Measurements from ENCODE around the gene CRB1.
A peak's percentile ranks its signal among the peaks of the same experiment; 100 is the strongest.

Gene CRB1

DNA sequence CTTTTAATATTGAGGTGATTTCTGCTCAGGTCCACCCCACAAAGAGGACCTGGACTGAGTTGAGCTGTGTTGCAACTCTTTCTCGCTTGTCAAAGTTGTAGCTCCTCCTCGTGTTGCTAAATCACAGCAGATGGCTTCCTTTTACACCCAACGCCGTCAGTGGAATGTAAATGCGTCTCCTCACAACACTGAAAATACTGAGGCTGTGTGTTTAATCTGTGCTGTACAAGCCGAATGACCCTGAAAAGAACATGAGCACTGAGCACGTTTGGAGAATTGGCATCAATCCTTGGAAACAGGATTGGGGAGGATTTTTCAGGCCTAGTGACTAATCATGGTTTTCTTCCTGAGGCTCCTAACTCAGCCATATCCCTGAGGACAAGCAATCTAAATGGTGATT, 196.0 kb downstream of the CRB1 start:
- no peak overlapping the region for H3K4me2 ChIP-seq (ENCODE audit: insufficient read depth, low read length, poor library complexity, severe bottlenecking)
- H3K27me3 ChIP-seq (ENCODE audit: control insufficient read depth in 3 of 3, insufficient read depth in 3 of 3, low read depth in 1 of 3, low read length in 3 of 3) = no peaks in the 10 kb centered on the region
- no peak overlapping the region for H4K91ac ChIP-seq (ENCODE audit: low read depth, low read length, poor library complexity)
- no peak overlapping the region for H2BK120ac ChIP-seq (ENCODE audit: low read depth, low read length)
- no peak overlapping the region for H2BK5ac ChIP-seq (ENCODE audit: low read length)
- H3K9ac ChIP-seq (ENCODE audit: low read depth, low read length, poor library complexity) = no peak overlapping the region
- peak overlapping the region; percentile 69 for H2AFZ ChIP-seq (ENCODE audit: low read length)
- no peak overlapping the region for H4K8ac ChIP-seq (ENCODE audit: low read depth, low read length)
- no peak overlapping the region for H3K23ac ChIP-seq (ENCODE audit: low read depth, low read length, poor library complexity)
- H2BK12ac ChIP-seq (ENCODE audit: low read length) = no peak overlapping the region
- no peak overlapping the region for H3K4me3 ChIP-seq (ENCODE audit: low read length in 2 of 2)
- H3K4ac ChIP-seq (ENCODE audit: low read length) = no peak overlapping the region
- H2BK15ac ChIP-seq (ENCODE audit: low read length) = no peak overlapping the region
- H3K14ac ChIP-seq (ENCODE audit: low read length) = no peak overlapping the region
- H3K4me1 ChIP-seq (ENCODE audit: control insufficient read depth in 2 of 2, insufficient read depth in 1 of 2, low read depth in 1 of 2, low read length in 2 of 2) = peaks cover 5 to 7% of the 10 kb centered on the region in 2 donors
- no peaks in the 10 kb centered on the region for H3K9me3 ChIP-seq (replicated peaks in 1 of 2; ENCODE audit: control insufficient read depth in 2 of 2, insufficient read depth in 1 of 2, low read depth in 1 of 2, low read length in 2 of 2)
- WGBS, 2 donors (ENCODE audit: extremely low coverage in 2 of 2, insufficient read length in 2 of 2, insufficient replicate concordance in 1 of 2) = no CpG with 5 or more reads among the region's 7 CpGs
- no peaks in the 10 kb centered on the region for H3K36me3 ChIP-seq (replicated peaks in 1 of 2; ENCODE audit: control insufficient read depth in 2 of 2, insufficient read depth in 2 of 2, low read length in 2 of 2)
- no peak overlapping the region for H2AK5ac ChIP-seq (ENCODE audit: low read depth, low read length)
- no peak for DNase-seq (ENCODE audit: low spot score)
- H3K27ac ChIP-seq (replicated peaks; ENCODE audit: low read length) = no peak overlapping the region
- no peaks in the 10 kb centered on the region for H3K79me1 ChIP-seq (ENCODE audit: low read depth, low read length)
- H3K18ac ChIP-seq (ENCODE audit: low read length) = no peak overlapping the region

- H2BK5ac ChIP-seq (ENCODE audit: low read length) = no peak overlapping the region
- no peak overlapping the region for H2AFZ ChIP-seq (ENCODE audit: low read length)
Measured at GRCh38 chr1:197465528-197466327, 197.7 kb downstream of the CRB1 start.

DNA sequence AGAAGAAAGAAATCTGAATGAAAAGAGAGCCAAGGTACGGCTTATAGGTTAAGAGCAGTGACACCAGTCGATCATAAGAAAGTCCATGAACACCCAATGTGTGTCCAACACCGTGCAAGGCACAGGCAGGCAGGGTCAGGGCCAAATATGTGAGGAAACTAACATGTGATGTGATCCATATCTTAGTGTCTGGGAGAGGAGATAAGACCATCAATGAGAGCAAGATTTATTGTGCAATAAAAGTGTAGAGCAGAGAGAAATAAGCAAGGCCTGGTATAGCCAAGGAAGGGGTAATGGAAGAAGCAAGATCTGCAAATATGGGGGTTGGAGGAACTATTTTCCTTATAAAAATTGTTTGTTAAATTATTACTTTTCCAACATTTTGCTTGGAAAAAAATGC, 198.8 kb downstream of the CRB1 start:
- no peak overlapping the region for H3K4me3 ChIP-seq (ENCODE audit: low read length in 2 of 2)
- H2AFZ ChIP-seq (ENCODE audit: low read length) = no peak overlapping the region
- H3K36me3 ChIP-seq (replicated peaks in 1 of 2; ENCODE audit: control insufficient read depth in 2 of 2, insufficient read depth in 2 of 2, low read length in 2 of 2) = no peaks in the 10 kb centered on the region
- no peak overlapping the region for H2BK5ac ChIP-seq (ENCODE audit: low read length)
- no peak for DNase-seq (ENCODE audit: low spot score)
- no peak overlapping the region for H3K27ac ChIP-seq (replicated peaks; ENCODE audit: low read length)
- H2AK5ac ChIP-seq (ENCODE audit: low read depth, low read length) = no peak overlapping the region
- no peak overlapping the region for H3K9ac ChIP-seq (ENCODE audit: low read depth, low read length, poor library complexity)
- H3K9me3 ChIP-seq (replicated peaks in 1 of 2; ENCODE audit: control insufficient read depth in 2 of 2, insufficient read depth in 1 of 2, low read depth in 1 of 2, low read length in 2 of 2) = no peaks in the 10 kb centered on the region
- no peak overlapping the region for H4K91ac ChIP-seq (ENCODE audit: low read depth, low read length, poor library complexity)
- H3K4me2 ChIP-seq (ENCODE audit: insufficient read depth, low read length, poor library complexity, severe bottlenecking) = no peak overlapping the region
- H3K14ac ChIP-seq (ENCODE audit: low read length) = no peak overlapping the region
- H3K4ac ChIP-seq (ENCODE audit: low read length) = no peak overlapping the region
- no peak overlapping the region for H2BK15ac ChIP-seq (ENCODE audit: low read length)
- H3K79me1 ChIP-seq (ENCODE audit: low read depth, low read length) = no peaks in the 10 kb centered on the region
- H2BK12ac ChIP-seq (ENCODE audit: low read length) = no peak overlapping the region
- H3K27me3 ChIP-seq (ENCODE audit: control insufficient read depth in 3 of 3, insufficient read depth in 3 of 3, low read depth in 1 of 3, low read length in 3 of 3) = no peaks in the 10 kb centered on the region
- no peak overlapping the region for H3K23ac ChIP-seq (ENCODE audit: low read depth, low read length, poor library complexity)
- H3K18ac ChIP-seq (ENCODE audit: low read length) = no peak overlapping the region
- no CpG with 5 or more reads among the region's 3 CpGs for WGBS, 2 donors (ENCODE audit: extremely low coverage in 2 of 2, insufficient read length in 2 of 2, insufficient replicate concordance in 1 of 2)
- H2BK120ac ChIP-seq (ENCODE audit: low read depth, low read length) = no peak overlapping the region
- H4K8ac ChIP-seq (ENCODE audit: low read depth, low read length) = no peak overlapping the region
- H3K4me1 ChIP-seq (ENCODE audit: control insufficient read depth in 2 of 2, insufficient read depth in 1 of 2, low read depth in 1 of 2, low read length in 2 of 2) = peaks cover 7 to 9% of the 10 kb centered on the region in 2 donors

More at GRCh38 chr1:197465528-197466327, 197.7 kb downstream of the CRB1 start:
- Histone ChIP-seq H3K18ac (ENCODE audit: low read length) (no peak overlapping the region), H2BK120ac (ENCODE audit: low read depth, low read length) (no peak overlapping the region), H3K4me1 (ENCODE audit: control insufficient read depth in 2 of 2, insufficient read depth in 1 of 2, low read depth in 1 of 2, low read length in 2 of 2) (peaks cover 3 to 5% of the 10 kb centered on the region in 2 donors), H3K14ac (ENCODE audit: low read length) (no peak overlapping the region), H3K27ac (replicated peaks; ENCODE audit: low read length) (no peak overlapping the region), H3K9me3 (replicated peaks in 1 of 2; ENCODE audit: control insufficient read depth in 2 of 2, insufficient read depth in 1 of 2, low read depth in 1 of 2, low read length in 2 of 2) (no peaks in the 10 kb centered on the region), H3K4me2 (ENCODE audit: insufficient read depth, low read length, poor library complexity, severe bottlenecking) (no peak overlapping the region), H3K9ac (ENCODE audit: low read depth, low read length, poor library complexity) (no peak overlapping the region), H3K23ac (ENCODE audit: low read depth, low read length, poor library complexity) (no peak overlapping the region), H3K79me1 (ENCODE audit: low read depth, low read length) (no peaks in the 10 kb centered on the region), H4K91ac (ENCODE audit: low read depth, low read length, poor library complexity) (no peak overlapping the region), H3K27me3 (ENCODE audit: control insufficient read depth in 3 of 3, insufficient read depth in 3 of 3, low read depth in 1 of 3, low read length in 3 of 3) (no peaks in the 10 kb centered on the region), H2BK15ac (ENCODE audit: low read length) (no peak overlapping the region), H3K36me3 (replicated peaks in 1 of 2; ENCODE audit: control insufficient read depth in 2 of 2, insufficient read depth in 2 of 2, low read length in 2 of 2) (no peaks in the 10 kb centered on the region), H2BK12ac (ENCODE audit: low read length) (no peak overlapping the region), H3K4ac (ENCODE audit: low read length) (no peak overlapping the region), H3K4me3 (ENCODE audit: low read length in 2 of 2) (no peak overlapping the region), H4K8ac (ENCODE audit: low read depth, low read length) (no peak overlapping the region), H2AK5ac (ENCODE audit: low read depth, low read length) (no peak overlapping the region)
- DNase-seq (ENCODE audit: low spot score) = no peak
- no CpG with 5 or more reads among the region's 3 CpGs for WGBS, 2 donors (ENCODE audit: extremely low coverage in 2 of 2, insufficient read length in 2 of 2, insufficient replicate concordance in 1 of 2)

DNA sequence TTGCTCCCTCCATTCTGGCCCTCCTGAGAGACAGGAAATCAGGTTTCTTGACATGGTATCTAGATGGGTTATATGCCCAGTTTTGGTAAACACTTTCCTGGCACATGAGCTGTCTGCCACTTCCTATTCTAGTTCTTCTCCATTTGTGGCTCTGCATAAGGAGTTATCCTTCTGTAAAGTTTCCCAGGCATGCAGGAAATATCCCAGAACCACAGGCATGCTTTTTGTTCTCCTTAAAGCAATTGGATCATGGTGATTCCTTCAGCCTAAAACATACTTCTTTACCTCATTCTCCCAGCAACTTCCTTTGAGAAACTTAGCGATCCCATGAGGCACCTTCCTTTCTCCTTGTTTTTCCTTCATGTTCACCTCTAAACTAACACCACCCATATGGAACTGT, 199.8 kb downstream of the CRB1 start:
- H2AK5ac ChIP-seq (ENCODE audit: low read depth, low read length) = no peak overlapping the region
- no peak overlapping the region for H3K23ac ChIP-seq (ENCODE audit: low read depth, low read length, poor library complexity)
- H2BK15ac ChIP-seq (ENCODE audit: low read length) = no peak overlapping the region
- H3K36me3 ChIP-seq (replicated peaks in 1 of 2; ENCODE audit: control insufficient read depth in 2 of 2, insufficient read depth in 2 of 2, low read length in 2 of 2) = no peaks in the 10 kb centered on the region
- H3K27me3 ChIP-seq (ENCODE audit: control insufficient read depth in 3 of 3, insufficient read depth in 3 of 3, low read depth in 1 of 3, low read length in 3 of 3) = no peaks in the 10 kb centered on the region
- H2AFZ ChIP-seq (ENCODE audit: low read length) = no peak overlapping the region
- no peak overlapping the region for H4K8ac ChIP-seq (ENCODE audit: low read depth, low read length)
- DNase-seq (ENCODE audit: low spot score) = no peak
- WGBS, 2 donors (ENCODE audit: extremely low coverage in 2 of 2, insufficient read length in 2 of 2, insufficient replicate concordance in 1 of 2) = no CpG with 5 or more reads among the region's 1 CpG
- no peak overlapping the region for H3K4me2 ChIP-seq (ENCODE audit: insufficient read depth, low read length, poor library complexity, severe bottlenecking)
- H3K79me1 ChIP-seq (ENCODE audit: low read depth, low read length) = no peaks in the 10 kb centered on the region
- no peak overlapping the region for H2BK120ac ChIP-seq (ENCODE audit: low read depth, low read length)
- peaks cover 7 to 9% of the 10 kb centered on the region in 2 donors for H3K4me1 ChIP-seq (ENCODE audit: control insufficient read depth in 2 of 2, insufficient read depth in 1 of 2, low read depth in 1 of 2, low read length in 2 of 2)
- H4K91ac ChIP-seq (ENCODE audit: low read depth, low read length, poor library complexity) = no peak overlapping the region
- H3K4ac ChIP-seq (ENCODE audit: low read length) = no peak overlapping the region
- no peak overlapping the region for H2BK12ac ChIP-seq (ENCODE audit: low read length)
- H2BK5ac ChIP-seq (ENCODE audit: low read length) = no peak overlapping the region
- H3K14ac ChIP-seq (ENCODE audit: low read length) = no peak overlapping the region
- H3K4me3 ChIP-seq (ENCODE audit: low read length in 2 of 2) = no peak overlapping the region
- H3K18ac ChIP-seq (ENCODE audit: low read length) = no peak overlapping the region
- no peak overlapping the region for H3K9ac ChIP-seq (ENCODE audit: low read depth, low read length, poor library complexity)
- H3K9me3 ChIP-seq (replicated peaks in 1 of 2; ENCODE audit: control insufficient read depth in 2 of 2, insufficient read depth in 1 of 2, low read depth in 1 of 2, low read length in 2 of 2) = no peaks in the 10 kb centered on the region
- H3K27ac ChIP-seq (replicated peaks; ENCODE audit: low read length) = no peak overlapping the region
